HG03025 (cell line): ENCODE data around the gene CDKL4.
A peak's percentile ranks its signal among the peaks of the same experiment; 100 is the strongest.
"Not testable (repeated sequence)": the region's sequence is repeated elsewhere in the genome, so short reads cannot be mapped to it uniquely, and the experiment has no call there.

ENCODE experiments used
- ATAC-seq: cut with Tn5 transposase; IDR thresholded peaks from one replicate; pipeline ENCODE4 v1.9.1; 2021; ENCODE audit warnings: mild to moderate bottlenecking, moderate library complexity; ENCODE audit not compliant: unreplicated experiment, low FRiP score

CDKL4 gene

DNA sequence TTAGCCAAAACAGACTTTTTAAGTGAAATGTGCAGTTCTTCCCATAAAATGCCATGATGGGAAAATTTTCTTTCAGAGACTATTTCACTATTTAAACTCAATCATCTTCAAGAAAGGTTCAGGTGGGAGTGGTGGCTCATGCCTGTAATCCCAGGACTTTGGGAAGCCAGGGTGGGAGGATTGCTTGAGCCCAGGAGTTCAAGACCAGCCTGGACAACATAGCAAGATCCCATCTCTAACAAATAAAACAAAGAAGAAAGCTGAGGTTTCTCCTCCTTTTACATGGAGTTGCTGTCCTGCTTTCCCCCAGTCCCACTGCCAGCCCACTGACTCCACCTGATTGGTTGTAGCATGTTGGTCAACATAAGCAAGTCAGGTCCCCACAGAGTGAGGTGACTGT, 97.1 kb downstream of the CDKL4 start:
- no peak for ATAC-seq

DNA sequence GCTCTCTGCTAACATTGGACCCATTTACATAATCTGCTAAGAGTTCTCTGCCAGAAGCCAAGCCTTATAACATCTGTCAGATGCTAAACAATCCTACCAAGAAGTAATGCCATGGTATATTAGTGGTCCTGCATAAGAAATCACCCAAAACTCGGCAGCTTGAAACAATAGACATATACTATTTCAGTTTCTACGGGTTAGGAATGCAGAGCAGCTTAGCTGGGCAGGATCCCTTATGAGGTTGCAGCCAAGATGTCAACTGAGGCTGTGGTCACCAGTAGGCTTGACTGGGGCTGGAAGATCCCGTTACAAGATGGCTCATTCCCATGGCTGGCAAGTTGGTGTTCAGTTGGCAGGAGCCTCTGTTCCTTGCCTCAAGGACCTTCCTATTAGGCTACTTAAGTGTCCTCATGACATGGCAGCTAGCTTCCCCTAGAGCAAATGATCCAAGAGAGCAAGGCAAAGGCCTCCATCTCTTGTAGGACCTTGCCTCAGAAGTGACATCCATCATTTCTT, 97.8 kb downstream of the CDKL4 start:
- no peak for ATAC-seq

- no peak for ATAC-seq
These were observed 99.4 kb downstream of the CDKL4 start for GRCh38 chr2:39144416-39144815.

GRCh38 chr2:39142904-39143605, 100.7 kb downstream of the CDKL4 start:
- no peak for ATAC-seq

DNA sequence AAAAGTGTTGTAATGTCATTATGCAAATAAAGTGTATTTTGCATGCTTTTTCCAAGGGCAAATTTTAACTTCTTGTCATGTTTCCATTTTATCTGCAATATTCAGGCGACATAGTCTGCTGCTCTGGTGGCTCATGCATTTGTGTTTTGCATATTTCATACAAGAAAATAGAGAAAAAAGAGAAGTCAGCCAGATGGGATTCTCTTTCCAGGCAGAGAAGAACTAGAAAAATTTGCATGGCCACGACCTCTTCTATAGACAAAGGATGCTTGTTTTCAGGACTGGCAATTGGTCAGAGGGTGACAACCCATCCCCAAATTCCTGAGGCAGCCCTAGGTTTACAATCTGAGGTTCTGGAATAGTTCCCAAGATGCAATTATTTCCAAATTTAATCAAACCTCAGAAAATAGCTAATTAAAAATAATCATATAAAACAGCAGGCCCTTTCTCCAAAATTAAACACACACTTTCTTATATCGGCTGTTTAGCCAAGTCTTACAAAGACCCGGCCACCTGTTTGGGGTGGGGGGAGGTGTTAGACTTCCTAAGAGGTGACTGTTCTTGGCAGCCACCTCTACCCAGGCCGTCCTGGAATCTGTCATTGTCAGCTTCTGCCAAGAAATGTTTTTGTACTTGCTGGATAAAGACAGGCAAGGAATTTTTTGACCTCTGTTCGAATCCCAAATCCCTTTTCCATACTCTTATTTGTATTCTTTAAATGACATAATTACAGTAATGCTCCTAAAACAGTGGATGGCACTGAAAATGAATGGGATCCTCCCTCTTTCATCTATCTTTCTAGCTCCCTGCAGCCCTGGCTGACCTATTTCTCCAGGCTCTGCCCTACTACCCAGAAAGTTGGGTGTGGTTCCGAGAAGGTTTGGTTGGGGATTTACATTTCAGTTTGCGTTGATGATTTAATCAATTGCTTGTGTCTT, 102.2 kb downstream of the CDKL4 start:
- no peak for ATAC-seq

DNA sequence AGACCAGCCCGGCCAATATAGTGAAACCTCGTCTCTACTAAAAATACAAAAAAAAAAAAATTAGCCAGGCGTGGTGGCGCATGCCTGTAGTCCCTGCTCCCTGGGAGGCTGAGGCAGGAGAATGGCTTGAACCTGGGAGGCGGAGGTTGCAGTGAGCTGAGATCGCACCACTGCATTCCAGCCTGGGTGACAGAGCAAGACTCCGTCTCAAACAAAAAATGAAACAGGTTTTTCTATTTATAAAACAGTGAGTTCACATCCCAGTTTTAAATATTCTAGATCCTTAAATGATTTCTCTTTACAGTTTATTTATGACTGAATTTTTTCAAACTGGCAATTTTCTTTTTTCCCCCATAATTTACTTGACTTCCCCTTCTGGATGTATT, 102.8 kb downstream of the CDKL4 start:
- ATAC-seq, result not testable (repeated sequence)

DNA sequence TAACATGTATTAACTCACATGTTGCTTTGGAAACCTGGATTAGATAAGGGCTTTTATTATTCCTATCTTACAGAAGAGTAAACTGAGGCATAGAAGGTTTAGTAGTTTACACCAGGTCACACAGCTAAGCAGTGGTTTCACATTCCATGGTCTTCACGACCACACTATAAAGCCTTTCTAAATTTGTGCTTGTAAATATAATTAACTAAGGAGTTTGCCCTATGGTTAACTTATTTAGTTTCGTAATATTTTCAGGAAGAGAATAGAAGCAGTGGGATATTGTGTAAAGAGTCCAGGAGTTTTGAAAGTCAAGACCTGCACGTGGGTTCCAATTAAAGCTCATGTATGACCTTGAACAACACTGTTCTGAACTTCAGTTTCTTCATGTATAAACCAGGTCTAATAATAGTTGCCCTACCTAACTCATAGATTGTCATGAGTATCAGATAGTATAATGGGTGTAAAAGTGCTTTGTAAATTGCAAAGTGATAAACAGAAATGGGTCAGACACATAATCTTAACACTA, 103.4 kb downstream of the CDKL4 start:
- ATAC-seq, result no peak

DNA sequence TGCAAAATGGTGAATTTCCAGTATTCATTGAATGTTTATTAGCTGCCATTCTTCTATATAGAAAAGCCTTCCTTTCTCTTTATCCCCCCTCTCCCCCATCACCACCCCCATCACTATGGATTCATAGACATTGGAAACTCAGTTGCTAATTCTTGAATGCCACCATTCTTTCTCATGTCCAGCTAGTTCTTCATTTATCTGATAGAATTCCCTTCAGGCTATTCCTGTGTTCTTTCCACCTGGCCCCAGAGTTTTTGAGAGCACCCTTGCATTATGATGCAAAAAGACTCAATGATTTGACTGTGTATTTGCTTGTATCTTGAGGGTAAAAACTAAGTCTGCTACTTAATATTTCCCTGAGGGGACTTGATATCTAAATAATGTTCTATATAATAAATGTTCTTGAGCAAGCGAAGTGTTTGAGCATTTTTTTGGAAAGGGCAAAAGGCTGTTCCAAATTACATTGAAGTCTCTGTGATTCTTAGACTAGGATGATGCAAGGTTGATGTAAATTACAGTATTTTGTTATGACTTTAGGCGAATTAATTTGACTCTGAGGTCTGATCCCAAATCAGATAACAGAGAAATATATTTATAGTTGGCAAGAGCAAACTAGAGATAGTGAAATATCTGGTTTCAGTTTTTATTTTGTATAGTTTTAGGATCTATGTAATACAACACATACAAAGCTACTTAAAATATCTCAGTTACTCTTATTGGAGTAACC, 104.1 kb downstream of the CDKL4 start:
- no peak for ATAC-seq

- no peak for ATAC-seq
These were observed 104.9 kb downstream of the CDKL4 start for GRCh38 chr2:39138837-39139211.

DNA sequence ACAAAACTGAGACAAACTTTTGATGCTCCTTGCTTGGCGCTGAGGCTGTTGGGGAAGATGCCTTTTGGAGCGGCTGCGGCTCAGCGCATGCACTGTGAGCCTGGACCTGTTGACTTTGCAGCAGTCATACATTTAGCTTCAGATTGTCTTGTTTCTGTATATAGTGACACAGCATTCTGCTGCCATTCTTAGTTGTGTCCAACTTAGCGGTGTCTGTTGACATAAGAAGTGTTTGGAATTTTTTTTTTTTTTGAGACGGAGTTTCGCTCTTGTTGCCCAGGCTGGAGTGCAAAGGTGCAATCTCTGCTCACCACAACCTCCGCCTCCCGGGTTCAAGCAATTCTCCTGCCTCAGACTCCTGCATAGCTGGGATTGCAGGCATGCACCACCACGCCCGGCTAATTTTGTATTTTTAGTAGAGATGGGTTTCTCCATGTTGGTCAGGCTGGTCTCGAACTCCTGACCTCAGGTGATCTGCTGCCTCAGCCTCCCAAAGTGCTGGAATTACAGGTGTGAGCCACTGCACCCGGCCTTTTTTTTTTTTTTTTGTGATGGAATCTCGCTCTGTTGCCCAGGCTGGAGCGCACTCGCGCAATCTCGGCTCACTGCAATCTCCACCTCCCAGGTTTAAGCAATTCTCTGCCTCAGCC, 105.5 kb downstream of the CDKL4 start:
- ATAC-seq, result not testable (repeated sequence)

DNA sequence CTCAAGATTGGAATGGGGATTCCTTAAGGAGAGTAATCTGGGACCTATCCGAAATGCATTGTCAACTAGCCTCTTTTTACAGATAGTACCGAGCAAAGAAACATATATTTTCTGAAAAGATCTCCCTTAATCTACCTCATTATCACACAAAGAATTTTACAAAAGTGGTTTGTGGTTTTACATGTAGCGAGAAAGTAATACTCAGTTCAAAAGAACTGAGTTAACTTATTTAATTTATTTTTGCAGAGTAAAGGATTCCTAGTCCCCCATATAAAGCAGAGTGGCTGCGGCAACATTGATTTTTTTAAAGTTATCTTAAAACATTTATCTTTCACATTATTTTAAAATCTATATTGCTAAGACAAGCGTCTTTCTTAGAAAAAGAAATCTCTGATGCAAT, 107.0 kb downstream of the CDKL4 start:
- ATAC-seq, result no peak

DNA sequence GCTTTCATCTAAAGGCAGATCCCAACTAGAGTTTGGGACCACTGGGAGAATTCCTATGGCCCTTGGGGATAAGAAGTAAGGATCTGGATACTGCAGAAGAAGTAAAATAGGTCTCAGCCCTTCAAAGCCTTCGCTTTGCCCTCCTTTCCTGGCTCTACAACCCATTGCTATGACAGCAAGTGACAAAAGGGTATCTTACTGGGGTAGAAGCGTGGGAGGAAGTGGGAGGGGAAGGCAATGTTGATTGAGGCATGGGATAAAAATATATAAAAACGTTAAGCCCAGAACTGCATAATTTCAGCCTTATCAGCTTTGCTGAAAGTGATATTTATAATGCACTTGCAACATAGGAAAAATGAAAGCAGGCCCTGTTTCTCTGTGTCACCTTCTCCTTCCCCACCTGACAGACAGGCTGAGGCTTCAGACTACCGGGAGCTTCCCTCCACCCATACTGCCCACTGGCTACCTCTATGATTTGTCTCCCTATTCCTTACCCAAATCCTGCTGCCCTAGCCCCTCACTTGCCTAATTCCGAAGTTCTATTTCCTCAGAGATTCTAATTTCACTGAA, 108.0 kb downstream of the CDKL4 start:
- ATAC-seq, result no peak

DNA sequence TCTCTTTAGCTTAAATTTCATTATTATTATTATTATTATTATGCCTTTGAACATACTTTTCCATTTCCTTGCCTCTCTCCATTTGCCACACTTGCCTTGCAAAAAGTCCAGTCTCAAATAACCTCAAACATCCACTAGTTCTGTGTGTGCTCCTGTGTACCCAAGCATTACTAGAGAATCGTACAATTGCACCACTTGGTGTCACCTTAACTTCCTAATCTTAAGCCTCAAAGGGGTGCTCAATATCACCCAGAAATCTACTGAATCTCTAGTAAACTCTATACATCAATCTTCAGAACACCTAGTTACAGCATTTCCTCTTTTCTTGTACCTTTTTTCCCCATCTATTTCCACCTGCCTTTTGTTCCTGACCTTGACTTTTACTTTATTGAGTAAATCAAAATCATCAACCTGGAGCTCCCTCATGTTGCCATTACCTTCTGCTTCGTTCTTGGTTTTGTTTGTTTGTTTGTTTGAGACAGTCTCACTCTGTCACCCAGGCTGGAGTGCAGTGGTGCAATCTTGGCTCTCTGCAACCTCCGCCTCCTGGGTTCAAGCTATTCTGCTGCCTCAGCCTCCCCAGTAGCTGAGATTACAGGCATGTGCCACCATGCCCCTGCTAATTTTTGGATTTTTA, 110.4 kb downstream of the CDKL4 start:
- ATAC-seq, result no peak

GRCh38 chr2:39128919-39129391, 114.8 kb downstream of the CDKL4 start:
- peak; percentile 47 for ATAC-seq

GRCh38 chr2:39127973-39128372, 115.8 kb downstream of the CDKL4 start:
- ATAC-seq, result no peak
